ENCODE results near the gene CNN2.

DNA sequence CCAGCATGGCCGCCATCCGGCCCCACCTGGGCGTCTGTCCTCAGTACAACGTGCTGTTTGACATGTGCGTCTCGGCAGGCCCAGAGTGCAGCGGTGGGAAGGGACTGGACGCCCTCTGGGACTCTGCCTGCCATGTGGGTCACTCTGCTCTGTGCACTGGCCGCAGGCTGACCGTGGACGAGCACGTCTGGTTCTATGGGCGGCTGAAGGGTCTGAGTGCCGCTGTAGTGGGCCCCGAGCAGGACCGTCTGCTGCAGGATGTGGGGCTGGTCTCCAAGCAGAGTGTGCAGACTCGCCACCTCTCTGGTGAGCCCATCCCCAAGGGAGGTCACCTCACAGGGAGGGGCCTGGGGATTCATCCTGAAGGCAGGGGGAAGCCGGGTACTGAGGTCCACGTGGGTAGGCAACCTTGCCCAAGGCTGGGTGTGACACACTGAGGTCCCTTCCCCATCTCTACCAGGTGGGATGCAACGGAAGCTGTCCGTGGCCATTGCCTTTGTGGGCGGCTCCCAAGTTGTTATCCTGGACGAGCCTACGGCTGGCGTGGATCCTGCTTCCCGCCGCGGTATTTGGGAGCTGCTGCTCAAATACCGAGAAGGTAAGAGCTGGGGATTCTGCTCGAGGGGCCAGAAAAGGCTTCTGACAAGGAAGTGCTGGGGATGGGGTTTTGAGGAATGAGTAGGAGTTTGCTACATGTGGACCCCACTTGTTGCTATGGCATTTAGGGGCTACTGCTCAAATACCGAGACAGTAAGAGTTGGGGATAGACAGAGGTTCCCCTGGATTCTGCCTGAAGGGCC is 24.8 kb downstream of the CNN2 start:
- TF ChIP-seq CTCF (IDR thresholded peaks at IDR 0.05) (no peak), POLR2A (IDR thresholded peaks at IDR 0.05) (no peak)

All from esophagus squamous epithelium (tissue), 4 donors.